WI38 (cell line): ENCODE results near the gene MORC3.

Experiments used
- H3K4me3 ChIP-seq: 2 replicates; pipeline ENCODE4 v1.5.1; 2011; ENCODE audit warnings: low read depth, mild to moderate bottlenecking, control low read depth, low read length
- TF ChIP-seq, protein P1 (sequence below): IDR thresholded peaks from 2 replicates; pipeline ENCODE4 v1.5.1; 2012; ENCODE audit warnings: low read depth, mild to moderate bottlenecking, control low read depth, low read length

Gene MORC3

DNA sequence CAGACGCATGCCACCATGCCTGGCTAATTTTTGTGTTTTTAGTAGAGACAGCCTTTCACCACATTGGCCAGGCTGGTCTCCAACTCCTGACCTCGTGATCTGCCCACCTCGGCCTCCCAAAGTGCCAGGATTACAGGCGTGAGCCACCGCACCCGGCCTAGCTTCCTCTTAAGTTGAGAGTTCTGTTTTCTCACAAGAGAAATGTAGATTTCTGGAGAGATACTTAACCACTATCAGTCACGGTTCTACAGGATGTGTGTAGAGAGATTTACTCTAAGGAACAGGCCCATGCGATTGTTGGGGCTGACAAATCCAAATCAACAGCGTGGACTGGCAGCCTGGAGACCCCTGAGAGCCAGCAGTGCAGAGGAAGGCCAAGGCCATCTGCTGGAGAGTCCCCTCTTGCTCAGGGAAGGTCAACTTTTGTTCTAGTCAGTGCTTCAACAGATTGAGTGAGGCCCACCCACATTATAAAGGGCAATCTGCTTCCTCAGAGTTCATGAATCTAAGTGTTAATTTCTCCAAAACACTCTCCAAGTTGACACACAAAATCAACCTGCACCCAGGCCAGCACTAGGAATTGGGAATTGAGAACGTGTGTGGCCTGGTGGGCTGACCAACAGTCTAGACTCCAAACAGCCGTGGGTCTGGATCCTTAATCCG is 103.9 kb downstream of the MORC3 start:
- TF ChIP-seq, protein P1, sequence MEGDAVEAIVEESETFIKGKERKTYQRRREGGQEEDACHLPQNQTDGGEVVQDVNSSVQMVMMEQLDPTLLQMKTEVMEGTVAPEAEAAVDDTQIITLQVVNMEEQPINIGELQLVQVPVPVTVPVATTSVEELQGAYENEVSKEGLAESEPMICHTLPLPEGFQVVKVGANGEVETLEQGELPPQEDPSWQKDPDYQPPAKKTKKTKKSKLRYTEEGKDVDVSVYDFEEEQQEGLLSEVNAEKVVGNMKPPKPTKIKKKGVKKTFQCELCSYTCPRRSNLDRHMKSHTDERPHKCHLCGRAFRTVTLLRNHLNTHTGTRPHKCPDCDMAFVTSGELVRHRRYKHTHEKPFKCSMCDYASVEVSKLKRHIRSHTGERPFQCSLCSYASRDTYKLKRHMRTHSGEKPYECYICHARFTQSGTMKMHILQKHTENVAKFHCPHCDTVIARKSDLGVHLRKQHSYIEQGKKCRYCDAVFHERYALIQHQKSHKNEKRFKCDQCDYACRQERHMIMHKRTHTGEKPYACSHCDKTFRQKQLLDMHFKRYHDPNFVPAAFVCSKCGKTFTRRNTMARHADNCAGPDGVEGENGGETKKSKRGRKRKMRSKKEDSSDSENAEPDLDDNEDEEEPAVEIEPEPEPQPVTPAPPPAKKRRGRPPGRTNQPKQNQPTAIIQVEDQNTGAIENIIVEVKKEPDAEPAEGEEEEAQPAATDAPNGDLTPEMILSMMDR, result no peak
- no peak overlapping the region for H3K4me3 ChIP-seq

DNA sequence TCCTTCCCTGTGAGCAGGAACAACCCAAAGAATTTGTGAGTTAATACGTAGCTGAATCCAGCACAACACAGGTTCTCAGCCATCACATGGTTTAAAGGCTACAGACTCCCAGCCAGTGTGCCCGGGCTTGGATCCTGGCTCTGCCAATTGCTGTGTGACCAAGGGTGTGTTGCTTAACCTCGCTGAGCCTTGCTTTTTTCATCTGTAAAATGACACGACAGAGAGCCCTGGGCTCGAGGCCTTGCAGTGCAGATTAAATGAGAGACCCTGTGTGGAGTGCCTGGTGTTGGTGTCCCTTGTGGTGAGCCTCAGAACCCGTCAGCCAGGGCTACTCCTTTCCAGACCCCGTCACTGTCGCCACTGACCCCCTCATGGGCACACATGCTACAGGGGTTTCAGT is 104.6 kb downstream of the MORC3 start:
- H3K4me3 ChIP-seq, result no peak overlapping the region
- TF ChIP-seq, protein P1, result no peak

DNA sequence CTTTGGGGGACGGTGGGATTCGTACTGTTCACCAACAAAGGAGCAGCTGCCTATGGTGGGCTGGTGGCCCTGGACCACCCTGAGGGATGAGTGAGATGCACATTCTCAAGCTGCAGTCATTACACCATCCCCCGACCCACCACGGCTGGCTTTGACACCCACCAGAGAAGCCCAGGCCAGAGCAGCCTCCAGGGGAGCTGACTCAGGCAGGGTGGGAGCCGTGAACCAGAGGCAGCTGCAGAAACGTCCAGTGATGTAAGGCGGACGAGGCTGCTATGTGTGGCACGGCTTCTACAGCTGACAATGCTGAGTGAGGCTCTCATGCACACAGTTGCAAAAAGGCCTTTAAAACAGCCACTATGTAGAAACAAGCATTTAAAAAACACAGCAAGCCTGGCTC is 105.3 kb downstream of the MORC3 start:
- no peak overlapping the region for H3K4me3 ChIP-seq
- TF ChIP-seq, protein P1, result no peak
